B cell (primary cell): Measurements from ENCODE around the gene SLC49A3. TPM values are rescaled to one million over a fixed set of nuclear protein-coding genes. Genes with fewer than 3 reads are reported as not detected.

ENCODE experiments used
- ATAC-seq: fragments of 200-7000 bp; cut with Tn5 transposase; one replicate; pipeline ENCODE4 v1.10.0; 2021; ENCODE audit warnings: low read depth, mild to moderate bottlenecking, moderate number of reproducible peaks, moderate library complexity
- CTCF ChIA-PET: fragments of 350-600 bp; sonication (Branson Sonifier 250); formaldehyde crosslinking; loops from one replicate; lab custom pipeline; 2021; ENCODE audit warnings: antibody characterized with exemption, inconsistent platforms; lab: Charles Lee
- POLR2A ChIA-PET: fragments of 350-600 bp; sonication (Branson Sonifier 250); formaldehyde crosslinking; loops from one replicate; lab custom pipeline; 2021; ENCODE audit warnings: antibody characterized with exemption; lab: Charles Lee
- DNase-seq: peaks from one replicate; pipeline ENCODE4 v3.0.0; 2013
- H2AFZ ChIP-seq: 2 replicates; pipeline ENCODE4 v1.6.1; 2012; ENCODE audit warnings: mild to moderate bottlenecking, low read depth, low read length; ENCODE audit not compliant: insufficient read depth, poor library complexity, severe bottlenecking
- H3K27ac ChIP-seq, 2 donors: 1 replicate in 1 of 2; 2 replicates in 1 of 2; pipeline ENCODE4 v1.5.1; 2012 to 2013; ENCODE audit warnings: low read length in 2 of 2, mild to moderate bottlenecking in 2 of 2, moderate library complexity in 1 of 2
- H3K27me3 ChIP-seq, 4 experiments: fragments of 200-600 bp in 1 of 4; sonication (generic) in 1 of 4; replicated peaks in 1 of 4; 1 replicate in 2 of 4; 2 replicates in 2 of 4; pipeline versions ENCODE4 v1.6.1 to v1.7.0; 2013 to 2016; ENCODE audit warnings: low read length in 3 of 4, mild to moderate bottlenecking in 2 of 4, mixed read lengths in 1 of 4, moderate library complexity in 1 of 4; ENCODE audit not compliant: insufficient read depth in 4 of 4, control insufficient read depth in 3 of 4; ENCODE audit errors: control extremely low read depth in 1 of 4
- H3K36me3 ChIP-seq, 2 experiments: replicated peaks in 1 of 2; 1 replicate in 1 of 2; 2 replicates in 1 of 2; pipeline versions ENCODE4 v1.6.1 to v1.7.1; 2013; ENCODE audit warnings: low read length in 1 of 2; ENCODE audit not compliant: insufficient read depth in 2 of 2, control insufficient read depth in 1 of 2; ENCODE audit errors: control extremely low read depth in 1 of 2, extremely low read depth in 1 of 2
- H3K4me1 ChIP-seq, 2 donors: fragments of 200-600 bp in 1 of 2; sonication (generic) in 1 of 2; 1 replicate in 1 of 2; 2 replicates in 1 of 2; pipeline versions ENCODE4 v1.5.1 to v1.6.1; 2013 to 2017; ENCODE audit warnings: low read length in 2 of 2; ENCODE audit not compliant: control insufficient read depth in 2 of 2, insufficient read depth in 2 of 2
- H3K4me2 ChIP-seq: replicated peaks from 2 replicates; pipeline ENCODE3; 2012; ENCODE audit warnings: mild to moderate bottlenecking, low read depth, low read length; ENCODE audit not compliant: poor library complexity, severe bottlenecking
- H3K4me3 ChIP-seq, 5 experiments: fragments of 200-600 bp in 1 of 5; sonication (generic) in 1 of 5; 1 replicate in 3 of 5; 2 replicates in 2 of 5; pipeline versions ENCODE4 v1.5.1 to v1.7.0; 2011 to 2016; ENCODE audit warnings: low read length in 4 of 5, mild to moderate bottlenecking in 4 of 5, low read depth in 2 of 5, control low read depth in 1 of 5, moderate library complexity in 1 of 5; ENCODE audit not compliant: insufficient read depth in 1 of 5; ENCODE audit errors: control extremely low read depth in 1 of 5, extremely low read depth in 1 of 5
- H3K79me2 ChIP-seq: fragments of 200-600 bp; sonication (generic); one replicate; pipeline ENCODE4 v1.6.0; 2016; ENCODE audit warnings: low read length; ENCODE audit not compliant: control insufficient read depth, insufficient read depth
- H3K9ac ChIP-seq: fragments of 200-600 bp; sonication (generic); 2 replicates; pipeline ENCODE4 v1.6.1; 2017; ENCODE audit warnings: mild to moderate bottlenecking, low read length, moderate library complexity
- H3K9me3 ChIP-seq, 3 donors: one replicate each; pipeline versions ENCODE4 v1.6.1 to v1.7.1; 2013; ENCODE audit warnings: low read length in 2 of 3; ENCODE audit not compliant: control insufficient read depth in 2 of 3, insufficient read depth in 1 of 3; ENCODE audit errors: control extremely low read depth in 1 of 3
- H4K20me1 ChIP-seq: 2 replicates; pipeline ENCODE4 v1.6.0; 2012; ENCODE audit warnings: mild to moderate bottlenecking, low read length; ENCODE audit not compliant: insufficient read depth, control insufficient read depth, poor library complexity, severe bottlenecking
- H3K27ac Mint-ChIP-seq: one replicate; pipeline ENCODE4 v1.8.0; 2021; ENCODE audit warnings: mixed read lengths
- H3K27me3 Mint-ChIP-seq: one replicate; pipeline ENCODE4 v1.8.0; 2021; ENCODE audit warnings: mixed read lengths
- H3K4me1 Mint-ChIP-seq: one replicate; pipeline ENCODE4 v1.8.0; 2021; ENCODE audit warnings: mixed read lengths
- H3K4me3 Mint-ChIP-seq: one replicate; pipeline ENCODE4 v1.8.0; 2021; ENCODE audit warnings: mixed read lengths
- H3K9me3 Mint-ChIP-seq: one replicate; pipeline ENCODE4 v1.8.0; 2022; ENCODE audit warnings: mixed read lengths; ENCODE audit not compliant: insufficient read depth
- EZH2 ChIP-seq: IDR thresholded peaks from 2 replicates; pipeline ENCODE4 v1.6.1; 2012; ENCODE audit warnings: borderline replicate concordance, low read depth, mild to moderate bottlenecking, moderate library complexity, low read length; ENCODE audit not compliant: insufficient read depth, poor library complexity, severe bottlenecking
- WGBS: methylation state at CpG from one replicate; pipeline ENCODE4 v1.1.5; 2013; ENCODE audit warnings: missing lambda C conversion rate; ENCODE audit not compliant: insufficient coverage; 5-methylcytosine and 5-hydroxymethylcytosine counted together
- intact Hi-C: fragments of 100-400 bp; cut with micrococcal nuclease; formaldehyde crosslinking; loops from one replicate; pipeline ENCODE4 v1.10.0; 2022
- polyA plus RNA-seq: library from polyadenylated mRNA; depleted of rRNA; stranded (reverse); fragments of >200 nt; gene quantifications from 2 replicates; pipeline ENCODE4 v1.2.3, GENCODE V29; 2012
- total RNA-seq, 2 donors: library from RNA; stranded (reverse); fragments of 120-200 nt in 1 of 2; gene quantifications; 1 replicate in 1 of 2; 2 replicates in 1 of 2; pipeline versions ENCODE4 v1.2.3 to v1.2.4, GENCODE V29; 2013 to 2022
- TF ChIP-seq, protein P1 (sequence below): fragments of 200-600 bp; IDR thresholded peaks from one replicate; pipeline ENCODE4 v1.8.0; 2022; ENCODE audit warnings: antibody characterized with exemption, mild to moderate bottlenecking

The SLC49A3 gene
- total and polyA plus RNA-seq, 2 donors (not counting 1 experiment from before 2014, with no cell fraction given), result 2.0 to 4.3 TPM

DNA sequence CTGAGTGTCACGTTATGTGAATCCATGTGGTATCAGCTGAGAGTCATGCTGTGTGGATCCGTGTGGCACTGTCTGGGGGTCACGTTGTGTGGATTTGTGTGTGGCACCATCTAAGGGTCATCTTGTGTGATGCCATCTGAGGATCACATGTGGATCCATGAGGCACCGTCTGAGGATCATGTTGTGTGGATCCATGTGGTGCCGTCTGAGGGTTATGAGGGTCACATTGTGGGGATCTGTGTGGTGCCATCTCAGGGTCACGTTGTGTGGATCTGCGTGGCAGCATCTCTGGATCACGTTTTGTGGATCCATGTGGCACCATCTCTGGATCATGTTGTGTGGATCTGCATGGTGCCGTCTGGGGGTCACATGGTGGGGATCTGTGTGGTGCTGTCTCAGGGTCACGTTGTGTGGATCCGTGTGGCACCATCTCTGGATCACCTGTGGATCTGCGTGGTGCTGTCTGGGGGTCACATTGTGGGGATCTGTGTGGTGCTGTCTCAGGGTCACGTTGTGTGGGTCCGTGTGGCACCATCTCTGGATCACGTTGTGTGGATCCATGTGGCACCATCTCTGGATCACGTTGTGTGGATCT is 56.7 kb downstream of the SLC49A3 start:
- H3K27ac Mint-ChIP-seq, result no peak overlapping the region
- H2AFZ ChIP-seq, result no peak overlapping the region

More for the DNA sequence above, 56.7 kb downstream of the SLC49A3 start:
- Histone ChIP-seq H4K20me1 (no peaks in the 10 kb centered on the region), H3K27ac (no peak overlapping the region), H3K36me3 (no peaks in the 10 kb centered on the region), H3K4me3 (no peak overlapping the region), H3K9ac (no peak overlapping the region), H3K4me1 (no peaks in the 10 kb centered on the region), H3K79me2 (no peaks in the 10 kb centered on the region), H3K4me2 (no peak overlapping the region), H3K9me3 (peaks cover 0 to 30% (median 3%) of the 10 kb centered on the region in 3 donors), H3K27me3 (no peaks in the 10 kb centered on the region)
- ChIA-PET CTCF (no interaction called here), POLR2A (no interaction called here)
- intact Hi-C loops, result no loop called here
- no peaks in the 10 kb centered on the region for H3K27me3 Mint-ChIP-seq
- TF ChIP-seq, protein P1, sequence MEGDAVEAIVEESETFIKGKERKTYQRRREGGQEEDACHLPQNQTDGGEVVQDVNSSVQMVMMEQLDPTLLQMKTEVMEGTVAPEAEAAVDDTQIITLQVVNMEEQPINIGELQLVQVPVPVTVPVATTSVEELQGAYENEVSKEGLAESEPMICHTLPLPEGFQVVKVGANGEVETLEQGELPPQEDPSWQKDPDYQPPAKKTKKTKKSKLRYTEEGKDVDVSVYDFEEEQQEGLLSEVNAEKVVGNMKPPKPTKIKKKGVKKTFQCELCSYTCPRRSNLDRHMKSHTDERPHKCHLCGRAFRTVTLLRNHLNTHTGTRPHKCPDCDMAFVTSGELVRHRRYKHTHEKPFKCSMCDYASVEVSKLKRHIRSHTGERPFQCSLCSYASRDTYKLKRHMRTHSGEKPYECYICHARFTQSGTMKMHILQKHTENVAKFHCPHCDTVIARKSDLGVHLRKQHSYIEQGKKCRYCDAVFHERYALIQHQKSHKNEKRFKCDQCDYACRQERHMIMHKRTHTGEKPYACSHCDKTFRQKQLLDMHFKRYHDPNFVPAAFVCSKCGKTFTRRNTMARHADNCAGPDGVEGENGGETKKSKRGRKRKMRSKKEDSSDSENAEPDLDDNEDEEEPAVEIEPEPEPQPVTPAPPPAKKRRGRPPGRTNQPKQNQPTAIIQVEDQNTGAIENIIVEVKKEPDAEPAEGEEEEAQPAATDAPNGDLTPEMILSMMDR, result no peak
- TF ChIP-seq EZH2, result no peak
- DNase-seq, result no peak
- no peak overlapping the region for H3K4me3 Mint-ChIP-seq
- no peak for ATAC-seq
- no peaks in the 10 kb centered on the region for H3K4me1 Mint-ChIP-seq
- no peaks in the 10 kb centered on the region for H3K9me3 Mint-ChIP-seq
- 97% methylated on average over 15 of the region's 16 CpGs for WGBS

Other genes with a start within 250 kb of the SLC49A3 start
- 71.6 and 79.2 TPM in 2 replicates for gene ZNF721, start 190.0 kb downstream of the SLC49A3 start, total RNA-seq
- gene ZNF721, start 190.0 kb downstream of the SLC49A3 start, polyA plus RNA-seq, result 32.2 and 37.0 TPM in 2 replicates
- 113 and 125 TPM in 2 replicates for gene PIGG, start 189.9 kb downstream of the SLC49A3 start, total RNA-seq
- gene PIGG, start 189.9 kb downstream of the SLC49A3 start, polyA plus RNA-seq, result 65.2 and 90.4 TPM in 2 replicates
- not detected in 2 replicates for gene TMEM271, start 112.9 kb downstream of the SLC49A3 start, total RNA-seq
- not detected in 2 replicates for gene TMEM271, start 112.9 kb downstream of the SLC49A3 start, polyA plus RNA-seq
- 15.1 and 20.0 TPM in 2 replicates for gene PDE6B, start 63.6 kb downstream of the SLC49A3 start, total RNA-seq
- 23.0 and 25.2 TPM in 2 replicates for gene PDE6B, start 63.6 kb downstream of the SLC49A3 start, polyA plus RNA-seq
- gene ATP5ME, start 14.9 kb downstream of the SLC49A3 start, total RNA-seq, result 113 and 129 TPM in 2 replicates
- gene ATP5ME, start 14.9 kb downstream of the SLC49A3 start, polyA plus RNA-seq, result 80.6 and 153 TPM in 2 replicates
- 36.3 and 38.3 TPM in 2 replicates for gene MYL5, start 14.6 kb downstream of the SLC49A3 start, total RNA-seq
- 16.9 and 18.1 TPM in 2 replicates for gene MYL5, start 14.6 kb downstream of the SLC49A3 start, polyA plus RNA-seq
- gene PCGF3, start 16.7 kb upstream of the SLC49A3 start, total RNA-seq, result 83.4 and 90.3 TPM in 2 replicates
- 65.7 and 84.0 TPM in 2 replicates for gene PCGF3, start 16.7 kb upstream of the SLC49A3 start, polyA plus RNA-seq
- gene CPLX1, start 137.0 kb upstream of the SLC49A3 start, total RNA-seq, result not detected in 2 replicates
- 0.37 TPM in 1 of 2 replicates, not detected in the other for gene CPLX1, start 137.0 kb upstream of the SLC49A3 start, polyA plus RNA-seq
- 283 and 302 TPM in 2 replicates for gene GAK, start 243.2 kb upstream of the SLC49A3 start, total RNA-seq
- 113 and 134 TPM in 2 replicates for gene GAK, start 243.2 kb upstream of the SLC49A3 start, polyA plus RNA-seq
- gene TMEM175, start 243.3 kb upstream of the SLC49A3 start, total RNA-seq, result 44.4 and 47.9 TPM in 2 replicates
- 432 and 546 TPM in 2 replicates for gene TMEM175, start 243.3 kb upstream of the SLC49A3 start, polyA plus RNA-seq